GM12891 (cell line): Measurements from ENCODE around the gene XIST. TPM values are rescaled to one million over a fixed set of nuclear protein-coding genes. Genes with fewer than 3 reads are reported as not detected.
"Not testable (repeated sequence)": the region's sequence is repeated elsewhere in the genome, so short reads cannot be mapped to it uniquely, and the experiment has no call there.

Experiments used
- DNase-seq: peaks from one replicate; pipeline ENCODE4 v3.0.0; 2011; ENCODE audit warnings: low spot score; ENCODE audit not compliant: insufficient read length
- FAIRE-seq: peaks from 2 replicates; lab custom pipeline; 2011; peaks lifted over from hg19 to GRCh38; lab: Jason Lieb, UNC
- PAX5 ChIP-seq: IDR thresholded peaks from 2 replicates; pipeline ENCODE4 v1.6.1; 2011; ENCODE audit warnings: low read length, moderate library complexity, mild to moderate bottlenecking; ENCODE audit not compliant: insufficient read depth, severe bottlenecking
- POLR2A ChIP-seq: IDR thresholded peaks from 2 replicates; pipeline ENCODE4 v1.6.1; 2011; ENCODE audit warnings: low read depth, low read length, control low read depth
- POLR2AphosphoS5 ChIP-seq: IDR thresholded peaks from 2 replicates; pipeline ENCODE4 v1.6.1; 2011; ENCODE audit warnings: low read depth, low read length, control low read depth
- POU2F2 ChIP-seq: IDR thresholded peaks from 2 replicates; pipeline ENCODE4 v1.6.1; 2011; ENCODE audit warnings: low read depth, mild to moderate bottlenecking, control low read depth, low read length, moderate library complexity
- SPI1 ChIP-seq: IDR thresholded peaks from 2 replicates; pipeline ENCODE4 v1.6.1; 2011; ENCODE audit warnings: low read depth, low read length, control low read depth
- TAF1 ChIP-seq: IDR thresholded peaks from 2 replicates; pipeline ENCODE4 v1.6.1; 2011; ENCODE audit warnings: low read depth, low read length, control low read depth
- polyA plus RNA-seq: library from polyadenylated mRNA; unstranded; fragments of >200 nt; gene quantifications from one replicate; pipeline ENCODE4 v1.2.1, GENCODE V29; 2012; ENCODE audit warnings: low read depth, missing spikeins, inconsistent platforms; ENCODE audit not compliant: missing spikeins

XIST gene
- polyA plus RNA-seq, result not detected

GRCh38 chrX:73852467-73852866 lies at the start of gene XIST:
TSS of gene XIST (minus strand) at chrX:73852714.
- no peak for DNase-seq
- FAIRE-seq, result no peak

GRCh38 chrX:73898315-73898714 lies 45.8 kb upstream of the XIST start:
- not testable (repeated sequence) for FAIRE-seq, DNase-seq

More at GRCh38 chrX:73852467-73852866, at the start of gene XIST:
- TF ChIP-seq POLR2AphosphoS5 (no peak), PAX5 (no peak), POLR2A (no peak)

- DNase-seq, FAIRE-seq: not testable (repeated sequence)
These were observed 40.1 kb upstream of the XIST start for GRCh38 chrX:73892515-73893090.

- FAIRE-seq, DNase-seq: not testable (repeated sequence)
These were observed 29.7 kb upstream of the XIST start for GRCh38 chrX:73882260-73882659.

GRCh38 chrX:73877687-73878086 lies 25.2 kb upstream of the XIST start:
- FAIRE-seq, result no peak
- no peak for DNase-seq
- TF ChIP-seq SPI1, result no peak
- TF ChIP-seq POU2F2, result no peak
- TF ChIP-seq POLR2AphosphoS5, result no peak
- no peak for TF ChIP-seq POLR2A
- no peak for TF ChIP-seq TAF1
- TF ChIP-seq PAX5, result no peak

- FAIRE-seq (no peak), DNase-seq (no peak)
- TF ChIP-seq POU2F2 (no peak), TAF1 (no peak)
These were observed 24.4 kb upstream of the XIST start for GRCh38 chrX:73876911-73877310.

GRCh38 chrX:73868916-73869315 lies 16.4 kb upstream of the XIST start:
- TF ChIP-seq SPI1, result no peak
- no peak for TF ChIP-seq POU2F2
- no peak for TF ChIP-seq POLR2AphosphoS5
- TF ChIP-seq TAF1, result no peak
- no peak for TF ChIP-seq POLR2A
- TF ChIP-seq PAX5, result no peak
- no peak for DNase-seq
- FAIRE-seq, result no peak

GRCh38 chrX:73867144-73867543 lies 14.6 kb upstream of the XIST start:
- no peak for DNase-seq
- no peak for FAIRE-seq

GRCh38 chrX:73863852-73864251 lies 11.3 kb upstream of the XIST start:
- no peak for DNase-seq
- no peak for FAIRE-seq
- TF ChIP-seq PAX5 (no peak), POLR2AphosphoS5 (no peak), POU2F2 (no peak), SPI1 (no peak), TAF1 (no peak)

More at GRCh38 chrX:73867144-73867543, 14.6 kb upstream of the XIST start:
- TF ChIP-seq POLR2A (no peak), POLR2AphosphoS5 (no peak), POU2F2 (no peak), PAX5 (no peak), SPI1 (no peak), TAF1 (no peak)

GRCh38 chrX:73863268-73863667 lies 10.8 kb upstream of the XIST start:
- DNase-seq, result no peak
- no peak for FAIRE-seq

GRCh38 chrX:73859622-73860021 lies 7.1 kb upstream of the XIST start:
- FAIRE-seq (no peak), DNase-seq (no peak)
- TF ChIP-seq POLR2AphosphoS5 (no peak), POU2F2 (no peak), PAX5 (no peak), TAF1 (no peak), POLR2A (no peak), SPI1 (no peak)

More at GRCh38 chrX:73863268-73863667, 10.8 kb upstream of the XIST start:
- TF ChIP-seq SPI1, result no peak
- no peak for TF ChIP-seq PAX5
- no peak for TF ChIP-seq POU2F2
- no peak for TF ChIP-seq POLR2AphosphoS5
- TF ChIP-seq POLR2A, result no peak

GRCh38 chrX:73855546-73855945 lies 3.0 kb upstream of the XIST start:
- no peak for TF ChIP-seq SPI1
- TF ChIP-seq POU2F2, result no peak
- no peak for TF ChIP-seq POLR2A
- TF ChIP-seq POLR2AphosphoS5, result no peak
- DNase-seq (no peak), FAIRE-seq (peak; percentile 84)

- no peak for FAIRE-seq
- no peak for DNase-seq
- TF ChIP-seq SPI1 (no peak), TAF1 (no peak), POLR2A (no peak), POLR2AphosphoS5 (no peak), PAX5 (no peak), POU2F2 (no peak)
These were observed 492 bp downstream of the XIST start for GRCh38 chrX:73852022-73852421.
